ENCODE measurements around the gene GMEB1. TPM values are rescaled to one million over a fixed set of nuclear protein-coding genes. Genes with fewer than 3 reads are reported as not detected.

GMEB1 gene
- polyA plus RNA-seq, 1 experiment: 6.6 TPM

GRCh38 chr1:28735961-28736449 lies 67.4 kb downstream of the GMEB1 start:
- no peak for TF ChIP-seq CTCF (IDR thresholded peaks at IDR 0.05; ENCODE audit: insufficient read depth, low read depth, low read length)
- no peak for DNase-seq (ENCODE audit: low read depth)

GRCh38 chr1:28736450-28737306 lies 68.1 kb downstream of the GMEB1 start, which contains the start of gene YTHDF2:
TSS of gene YTHDF2 (plus strand) at chr1:28736940. CDS start at chr1:28737121, 181 bp downstream.
- DNase-seq (ENCODE audit: low read depth): peak; percentile 67
- peak; percentile 92 for TF ChIP-seq CTCF (IDR thresholded peaks at IDR 0.05; ENCODE audit: insufficient read depth, low read depth, low read length)
- Histone ChIP-seq H3K4me3 (ENCODE audit: low read depth, low read length) (peak within 1 kb of the TSS; percentile 91), H3K36me3 (ENCODE audit: control insufficient read depth, insufficient read depth, low read length) (peaks cover 2% of the 10 kb centered on the region; the same call in 1 of the 2 replicates), H3K27me3 (ENCODE audit: control insufficient read depth, insufficient read depth, low read length) (no peaks in the 10 kb centered on the region)
- ChIA-PET CTCF (interaction anchor here (0.6 to 2.8 kb wide), 19 partner anchors 10 to 703 kb away, joined by 3 to 35 read pairs (median 4); partner anchors contain the start of gene GMEB1), POLR2A (interaction anchor here (0.6 to 0.9 kb wide), 6 partner anchors 19 to 94 kb away, joined by 3 to 18 read pairs (median 6); partner anchors contain the start of genes GMEB1, RNU11 and TAF12)

More at GRCh38 chr1:28735961-28736449, 67.4 kb downstream of the GMEB1 start:
- Histone ChIP-seq H3K36me3 (ENCODE audit: control insufficient read depth, insufficient read depth, low read length) (peaks cover 2% of the 10 kb centered on the region; the same call in 1 of the 2 replicates), H3K4me3 (ENCODE audit: low read depth, low read length) (peak overlapping the region; percentile 32), H3K27me3 (ENCODE audit: control insufficient read depth, insufficient read depth, low read length) (no peaks in the 10 kb centered on the region)
- CTCF ChIA-PET: interaction anchor here (0.7 to 2.8 kb wide), 13 partner anchors 10 to 466 kb away, joined by 3 to 35 read pairs (median 5); partner anchors contain the start of gene GMEB1
- POLR2A ChIA-PET: interaction anchor here (0.6 kb wide), 2 partner anchors 42 to 67 kb away, joined by 3 to 4 read pairs; partner anchors contain the start of gene GMEB1

GRCh38 chr1:28737307-28738132 lies 68.9 kb downstream of the GMEB1 start:
- CTCF ChIA-PET: interaction anchor here (0.6 to 2.8 kb wide), 16 partner anchors 9 to 704 kb away, joined by 3 to 35 read pairs (median 4); partner anchors contain the start of gene GMEB1
- DNase-seq (ENCODE audit: low read depth): no peak
- peaks cover 7% of the 10 kb centered on the region for H3K36me3 ChIP-seq (ENCODE audit: control insufficient read depth, insufficient read depth, low read length)
- H3K4me3 ChIP-seq (ENCODE audit: low read depth, low read length): peak overlapping the region; percentile 91
- H3K27me3 ChIP-seq (ENCODE audit: control insufficient read depth, insufficient read depth, low read length): no peaks in the 10 kb centered on the region
- POLR2A ChIA-PET: interaction anchor here (0.6 to 0.9 kb wide), 4 partner anchors 18 to 94 kb away, joined by 4 to 18 read pairs (median 10); partner anchors contain the start of genes RNU11 and TAF12
- no peak for TF ChIP-seq CTCF (IDR thresholded peaks at IDR 0.05; ENCODE audit: insufficient read depth, low read depth, low read length)

- H3K27me3 ChIP-seq (ENCODE audit: control insufficient read depth, insufficient read depth, low read length): no peaks in the 10 kb centered on the region
- no peak for DNase-seq (ENCODE audit: low read depth)
- H3K36me3 ChIP-seq (ENCODE audit: control insufficient read depth, insufficient read depth, low read length): peaks cover 20% of the 10 kb centered on the region
- no peak overlapping the region for H3K4me3 ChIP-seq (ENCODE audit: low read depth, low read length)
- ChIA-PET POLR2A (no interaction called here), CTCF (no interaction called here)
- TF ChIP-seq CTCF (IDR thresholded peaks at IDR 0.05; ENCODE audit: insufficient read depth, low read depth, low read length): no peak
Measured at GRCh38 chr1:28740118-28740517, 71.5 kb downstream of the GMEB1 start.

Data from BJ (cell line).